Keratinocyte (primary cell): ENCODE data around the gene CRACR2A. TPM values are rescaled to one million over a fixed set of nuclear protein-coding genes. Genes with fewer than 3 reads are reported as not detected.

Experiments
- DNase-seq: peaks from one replicate; pipeline ENCODE4 v3.0.0-alpha.2; 2011; ENCODE audit warnings: low read depth, missing footprints, low spot score
- FAIRE-seq: peaks from 2 replicates; lab custom pipeline; 2011; peaks lifted over from hg19 to GRCh38; lab: Jason Lieb, UNC
- H2AFZ ChIP-seq: 2 replicates; pipeline ENCODE4 v1.6.0; 2012; ENCODE audit warnings: low read length, control low read depth, inconsistent platforms; ENCODE audit not compliant: control insufficient read depth
- H3K27ac ChIP-seq: 2 replicates; pipeline ENCODE4 v1.5.1; 2011; ENCODE audit warnings: low read length; ENCODE audit not compliant: control insufficient read depth, insufficient read depth
- H3K27me3 ChIP-seq: 3 replicates; pipeline ENCODE4 v1.6.0; 2011; ENCODE audit warnings: low read length; ENCODE audit not compliant: control insufficient read depth, insufficient read depth; ENCODE audit errors: extremely low read depth
- H3K36me3 ChIP-seq, 2 experiments: 2 replicates in 1 of 2; 3 replicates in 1 of 2; pipeline ENCODE4 v1.5.1; 2011; ENCODE audit warnings: low read length in 2 of 2, mild to moderate bottlenecking in 1 of 2; ENCODE audit not compliant: control insufficient read depth in 2 of 2, insufficient read depth in 2 of 2; ENCODE audit errors: extremely low read depth in 1 of 2
- H3K4me1 ChIP-seq: 3 replicates; pipeline ENCODE4 v1.5.1; 2011; ENCODE audit warnings: low read length; ENCODE audit not compliant: control insufficient read depth, insufficient read depth; ENCODE audit errors: extremely low read depth
- H3K4me2 ChIP-seq: 3 replicates; pipeline ENCODE4 v1.6.0; 2011; ENCODE audit warnings: low read depth, low read length; ENCODE audit not compliant: control insufficient read depth, insufficient read depth; ENCODE audit errors: extremely low read depth
- H3K4me3 ChIP-seq, 3 experiments: fragments of 200-600 bp in 1 of 3; sonication (generic) in 1 of 3; 2 replicates in 2 of 3; 3 replicates in 1 of 3; pipeline ENCODE4 v1.5.1; 2011 to 2016; ENCODE audit warnings: low read length in 3 of 3, mild to moderate bottlenecking in 3 of 3, control low read depth in 2 of 3, inconsistent platforms in 1 of 3, low read depth in 1 of 3, mixed read lengths in 1 of 3, mixed run types in 1 of 3, moderate library complexity in 1 of 3; ENCODE audit not compliant: control insufficient read depth in 2 of 3, insufficient read depth in 2 of 3; ENCODE audit errors: extremely low read depth in 1 of 3
- H3K79me2 ChIP-seq: 2 replicates; pipeline ENCODE4 v1.6.0; 2012; ENCODE audit warnings: low read length; ENCODE audit not compliant: control insufficient read depth, insufficient read depth
- H3K9ac ChIP-seq: 3 replicates; pipeline ENCODE4 v1.6.0; 2011; ENCODE audit warnings: low read length; ENCODE audit not compliant: control insufficient read depth, insufficient read depth; ENCODE audit errors: extremely low read depth
- H3K9me1 ChIP-seq: 3 replicates; pipeline ENCODE4 v1.6.0; 2011; ENCODE audit warnings: low read length; ENCODE audit not compliant: control insufficient read depth, insufficient read depth; ENCODE audit errors: extremely low read depth
- H3K9me3 ChIP-seq: 2 replicates; pipeline ENCODE4 v1.5.1; 2012; ENCODE audit warnings: low read depth, low read length; ENCODE audit not compliant: control insufficient read depth
- H4K20me1 ChIP-seq: 3 replicates; pipeline ENCODE4 v1.6.0; 2011; ENCODE audit warnings: low read length; ENCODE audit not compliant: control insufficient read depth, insufficient read depth; ENCODE audit errors: extremely low read depth
- CTCF ChIP-seq, 3 experiments: IDR thresholded peaks in 1 of 3; conservative IDR thresholded peaks in 1 of 3; optimal IDR thresholded peaks in 1 of 3; 2 replicates in 2 of 3; 3 replicates in 1 of 3; pipeline versions ENCODE3 to v1.5.1; 2011; ENCODE audit warnings: low read length in 3 of 3, mild to moderate bottlenecking in 3 of 3, moderate library complexity in 2 of 3, control low read depth in 1 of 3, inconsistent platforms in 1 of 3; ENCODE audit not compliant: insufficient read depth in 2 of 3; ENCODE audit errors: extremely low read depth in 1 of 3
- EZH2 ChIP-seq: IDR thresholded peaks from one replicate; pipeline ENCODE4 v1.6.1; 2012; ENCODE audit warnings: inconsistent platforms, mild to moderate bottlenecking, low read length, moderate library complexity
- dilution Hi-C: fragments of 300-500 bp; cut with MboI; formaldehyde crosslinking; loops from one replicate; pipeline ENCODE4 v1.7.0; 2020; ENCODE audit warnings: low sequenced_read_pairs; ENCODE audit not compliant: extremely low pct_ligation_motif_present
- polyA plus RNA-seq, 5 experiments: library from polyadenylated mRNA; depleted of rRNA in 3 of 5; stranded (reverse) in 3 of 5; stranded (forward) in 1 of 5; unstranded in 1 of 5; fragments of >200 nt; gene quantifications; 1 replicate in 1 of 5; 2 replicates in 3 of 5; 3 replicates in 1 of 5; pipeline versions ENCODE4 v1.2.1 to v1.2.3, GENCODE V29; 2011 to 2012; ENCODE audit warnings: missing spikeins in 2 of 5, low read depth in 1 of 5, low replicate concordance in 1 of 5

Gene CRACR2A
- polyA plus RNA-seq, 1 donor (not counting 4 experiments of a cell fraction or from before 2014, with no cell fraction given), result 0.30 TPM

DNA sequence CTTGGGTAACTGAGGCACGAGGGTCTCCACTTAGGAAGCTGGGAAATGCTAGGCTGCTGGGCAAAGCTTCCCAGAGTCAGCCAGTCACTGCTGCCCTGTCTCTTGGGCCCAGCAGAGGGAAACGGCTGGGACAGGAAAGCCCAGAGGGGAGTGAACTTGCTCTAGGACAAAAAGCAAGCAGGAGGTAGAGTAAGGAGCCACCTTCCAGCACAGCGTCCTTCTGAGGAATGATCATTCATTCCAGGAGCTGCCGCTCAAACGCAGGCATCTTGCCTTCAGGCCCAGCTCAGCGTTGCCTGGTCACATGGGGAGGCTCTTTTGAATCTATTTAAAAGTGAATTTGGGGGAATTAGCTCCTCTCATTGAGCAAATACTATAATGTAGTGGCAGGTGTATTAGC lies 118.6 kb downstream of the CRACR2A start:
- Histone ChIP-seq H3K4me2 (no peak overlapping the region), H2AFZ (no peak overlapping the region), H4K20me1 (no peaks in the 10 kb centered on the region), H3K27me3 (peaks cover 8% of the 10 kb centered on the region), H3K4me3 (no peak overlapping the region), H3K9ac (no peak overlapping the region), H3K4me1 (no peaks in the 10 kb centered on the region), H3K9me3 (no peaks in the 10 kb centered on the region), H3K79me2 (no peaks in the 10 kb centered on the region), H3K36me3 (no peaks in the 10 kb centered on the region), H3K9me1 (no peaks in the 10 kb centered on the region), H3K27ac (no peak overlapping the region)
- no peak for TF ChIP-seq CTCF (optimal IDR thresholded peaks at IDR 0.05 in 1 of 3, IDR thresholded peaks at IDR 0.05 in 1 of 3, conservative IDR thresholded peaks at IDR 0.05 in 1 of 3; ENCODE audit: extremely low read depth in 1 of 3, insufficient read depth in 2 of 3, low read length in 3 of 3)
- no peak for TF ChIP-seq EZH2
- DNase-seq (no peak), FAIRE-seq (no peak)
- dilution Hi-C loops, result no loop called here

GRCh38 chr12:3633396-3633795 lies 119.5 kb downstream of the CRACR2A start:
- H3K4me2 ChIP-seq, result no peak overlapping the region
- no peak for TF ChIP-seq EZH2
- no peak for TF ChIP-seq CTCF (optimal IDR thresholded peaks at IDR 0.05 in 1 of 3, IDR thresholded peaks at IDR 0.05 in 1 of 3, conservative IDR thresholded peaks at IDR 0.05 in 1 of 3; ENCODE audit: extremely low read depth in 1 of 3, insufficient read depth in 2 of 3, low read length in 3 of 3)
- H3K79me2 ChIP-seq, result no peaks in the 10 kb centered on the region
- no peak overlapping the region for H2AFZ ChIP-seq
- no peak overlapping the region for H3K9ac ChIP-seq
- no peaks in the 10 kb centered on the region for H3K36me3 ChIP-seq
- H3K9me1 ChIP-seq, result no peaks in the 10 kb centered on the region
- DNase-seq (no peak), FAIRE-seq (no peak)
- dilution Hi-C loops, result no loop called here
- no peak overlapping the region for H3K27ac ChIP-seq
- H3K4me1 ChIP-seq, result no peaks in the 10 kb centered on the region
- H4K20me1 ChIP-seq, result no peaks in the 10 kb centered on the region
- no peaks in the 10 kb centered on the region for H3K9me3 ChIP-seq
- peaks cover 14% of the 10 kb centered on the region for H3K27me3 ChIP-seq
- H3K4me3 ChIP-seq, result no peak overlapping the region
